Measurements from ENCODE around the gene OGFOD1.

Gene OGFOD1

DNA sequence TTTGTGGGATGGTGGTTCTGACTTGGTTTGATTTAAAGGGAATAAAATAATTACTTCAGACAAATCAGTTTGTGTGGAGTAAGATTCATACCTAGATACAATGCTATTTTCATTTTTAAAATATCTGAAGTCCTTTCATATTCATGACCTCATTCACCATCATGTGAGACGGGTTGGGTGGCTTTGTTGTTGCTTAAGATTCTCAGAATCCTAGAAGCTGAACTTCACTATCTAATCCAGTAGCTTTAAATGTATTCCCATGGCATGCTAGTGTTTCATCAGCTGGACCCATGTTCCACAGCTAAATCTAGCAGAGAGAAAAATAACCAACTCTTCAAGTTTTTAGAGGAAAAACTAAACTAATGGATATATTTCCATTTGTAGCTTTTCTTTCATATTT lies 23.3 kb upstream of the OGFOD1 start:
- no peak for DNase-seq

GRCh38 chr16:56436258-56436657 lies 15.1 kb upstream of the OGFOD1 start:
- DNase-seq: no peak

DNA sequence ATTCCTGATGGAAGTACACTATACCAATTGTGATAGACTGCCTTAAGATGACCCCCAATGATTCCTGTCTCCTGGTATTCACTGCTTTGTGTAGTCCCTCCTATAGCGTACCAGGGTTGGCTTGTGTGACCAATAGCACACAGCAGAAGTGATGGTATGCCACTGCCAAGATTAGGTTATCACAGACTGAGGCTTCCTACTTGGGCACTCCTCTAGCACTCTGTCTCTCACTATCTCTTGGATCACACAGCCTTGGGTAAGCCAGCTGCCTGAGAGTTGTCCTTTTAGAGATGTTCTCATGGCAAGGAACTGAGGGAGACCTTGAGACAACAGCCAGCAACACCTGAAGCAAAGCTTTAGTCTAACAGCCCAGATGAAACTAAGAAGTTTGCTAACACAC lies 13.3 kb upstream of the OGFOD1 start:
- DNase-seq: peak; percentile 64

DNA sequence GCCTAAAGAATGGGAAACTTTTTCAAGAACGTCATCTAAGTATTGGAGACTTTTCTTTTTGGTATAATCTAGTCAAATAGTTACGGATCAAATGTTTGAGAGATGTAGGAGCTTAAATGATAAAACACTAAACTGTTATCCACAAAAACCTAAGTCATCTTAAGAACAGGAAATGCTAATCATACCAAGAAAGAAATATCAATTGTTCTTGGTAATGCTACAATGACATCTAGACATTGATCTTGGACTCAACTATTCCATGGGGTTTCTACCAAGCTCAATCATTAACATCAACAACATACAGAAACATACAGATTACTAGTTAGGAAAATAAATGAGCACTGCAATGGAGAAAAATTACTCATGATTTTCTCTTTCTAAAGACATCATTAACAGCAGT lies 4.1 kb upstream of the OGFOD1 start:
- no peak for DNase-seq

GRCh38 chr16:56448005-56448404 lies 3.3 kb upstream of the OGFOD1 start:
- no peak for DNase-seq

- peak; percentile 29 for DNase-seq
Measured at GRCh38 chr16:56450275-56450985, 924 bp upstream of the OGFOD1 start.

DNA sequence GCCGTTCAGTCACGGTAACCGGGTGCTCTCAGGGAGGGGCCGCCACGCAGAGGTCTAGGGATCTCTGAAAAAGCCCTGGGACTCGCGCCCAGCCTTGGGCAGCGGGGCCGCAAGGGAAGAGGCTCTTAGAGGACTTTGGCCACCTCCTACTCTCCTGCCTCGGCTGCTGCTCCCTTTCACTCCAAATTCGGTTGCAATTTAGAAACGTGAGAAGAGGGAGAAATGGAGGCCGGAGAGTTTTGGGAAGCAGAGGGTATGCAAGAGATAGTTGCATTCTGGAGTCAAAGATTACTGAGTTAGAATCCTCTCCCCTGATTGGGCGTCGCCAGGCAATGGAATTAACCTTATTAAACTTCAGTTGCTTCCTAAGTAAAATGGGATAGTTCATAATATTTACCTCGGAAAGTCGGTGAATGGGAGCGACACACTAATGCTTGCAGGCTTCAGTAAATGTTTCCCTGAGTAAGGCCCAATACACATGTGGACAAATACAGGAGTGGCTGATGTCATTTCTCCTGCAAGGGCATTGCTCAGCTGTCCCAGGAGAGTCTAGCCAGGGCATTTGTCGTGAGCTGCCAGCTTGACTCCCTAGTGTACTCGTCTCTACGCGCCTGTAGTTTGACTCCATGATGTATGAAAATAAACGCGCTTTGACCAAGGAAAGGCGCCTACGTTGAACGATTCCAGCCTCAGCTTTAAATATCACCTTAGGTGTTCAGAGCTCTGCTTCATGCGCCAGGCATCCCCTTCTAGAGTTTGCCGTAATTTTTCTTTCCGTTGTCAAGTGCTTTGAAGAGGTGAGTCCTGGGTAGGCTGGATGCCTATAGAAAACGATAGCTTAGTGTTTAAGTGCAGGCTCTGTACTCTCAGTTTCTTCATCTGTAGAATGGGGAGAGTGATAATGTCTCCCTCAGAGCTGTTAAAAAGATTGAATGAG lies 667 bp downstream of the OGFOD1 start:
- DNase-seq: peak; percentile 50

DNA sequence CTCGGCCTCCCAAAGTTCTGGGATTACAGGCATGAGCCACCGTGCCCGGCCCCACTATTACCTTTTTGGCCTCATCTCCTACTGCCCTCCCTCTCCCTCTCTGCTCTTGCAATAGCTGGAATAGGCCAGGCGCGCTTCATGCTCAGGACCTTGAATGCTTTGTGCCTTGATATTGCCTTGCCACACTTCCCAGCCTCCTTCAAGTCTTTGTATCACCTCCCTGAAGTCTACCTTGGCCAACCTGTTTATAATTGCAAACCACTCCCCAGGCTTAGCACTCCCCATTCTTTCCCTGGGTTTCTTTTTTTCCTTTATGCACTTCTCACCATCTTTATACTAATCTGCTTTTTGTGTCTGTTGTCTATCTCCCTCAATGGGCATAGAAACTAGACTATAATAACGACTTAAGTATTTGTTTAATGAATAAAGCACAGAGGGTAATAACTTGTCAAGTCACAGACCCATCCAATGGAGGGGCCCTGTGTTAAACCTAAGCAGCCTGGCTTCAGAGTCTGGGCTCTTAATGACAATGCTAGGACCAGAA lies 6.6 kb downstream of the OGFOD1 start:
- no peak for DNase-seq

DNA sequence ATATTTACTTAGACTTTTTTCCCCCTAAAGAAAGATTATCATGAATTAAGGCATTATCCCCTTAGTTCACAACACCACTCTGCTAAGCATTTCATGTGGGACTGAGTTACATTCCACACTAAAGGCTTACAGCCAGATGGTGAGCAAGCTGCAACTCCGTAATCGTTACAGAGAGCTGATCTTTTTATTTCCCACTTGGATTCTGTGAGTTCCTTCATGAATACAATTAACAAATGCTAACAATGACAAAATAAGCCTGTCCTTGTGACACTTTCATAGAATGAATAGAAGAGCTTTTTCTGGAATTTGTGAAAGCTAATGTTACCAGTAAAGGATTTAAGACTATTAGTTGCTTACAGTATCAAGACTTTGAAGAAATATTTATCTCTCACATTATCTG lies 8.7 kb downstream of the OGFOD1 start:
- no peak for DNase-seq

DNA sequence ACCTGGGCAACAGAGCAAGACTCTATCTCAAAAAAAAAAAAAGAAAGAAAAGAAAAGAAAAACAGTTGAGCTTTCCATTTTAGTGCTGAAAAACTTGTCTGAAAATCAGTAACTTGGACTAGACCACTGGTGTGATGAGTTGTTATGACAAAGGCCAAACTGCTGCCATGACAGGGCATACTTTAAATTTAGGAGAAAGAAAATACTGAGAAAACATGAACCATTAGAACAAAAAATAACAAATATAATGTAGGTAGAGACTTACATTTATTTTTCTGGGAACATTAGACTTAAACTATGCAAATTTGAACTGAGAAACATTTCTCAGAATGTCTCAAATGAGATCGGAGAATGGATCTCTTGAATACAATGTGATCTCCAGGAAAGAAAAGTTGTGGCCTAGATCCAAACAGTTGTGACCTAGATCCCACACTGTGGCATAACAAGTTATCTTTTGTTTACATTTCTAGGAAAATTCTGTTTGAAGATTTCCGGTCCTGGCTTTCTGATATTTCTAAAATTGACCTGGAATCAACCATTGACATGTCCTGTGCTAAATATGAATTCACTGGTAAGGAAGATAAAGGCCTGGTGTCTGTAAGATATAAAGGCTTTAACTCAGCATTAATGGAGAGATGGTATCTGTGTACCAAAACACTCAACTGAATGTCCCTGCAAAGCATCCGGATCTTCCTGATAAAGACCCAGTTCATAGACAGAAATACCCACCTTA lies 10.9 kb downstream of the OGFOD1 start:
- peak; percentile 49 for DNase-seq

- DNase-seq: no peak
Measured at GRCh38 chr16:56463153-56463552, 11.8 kb downstream of the OGFOD1 start.

DNA sequence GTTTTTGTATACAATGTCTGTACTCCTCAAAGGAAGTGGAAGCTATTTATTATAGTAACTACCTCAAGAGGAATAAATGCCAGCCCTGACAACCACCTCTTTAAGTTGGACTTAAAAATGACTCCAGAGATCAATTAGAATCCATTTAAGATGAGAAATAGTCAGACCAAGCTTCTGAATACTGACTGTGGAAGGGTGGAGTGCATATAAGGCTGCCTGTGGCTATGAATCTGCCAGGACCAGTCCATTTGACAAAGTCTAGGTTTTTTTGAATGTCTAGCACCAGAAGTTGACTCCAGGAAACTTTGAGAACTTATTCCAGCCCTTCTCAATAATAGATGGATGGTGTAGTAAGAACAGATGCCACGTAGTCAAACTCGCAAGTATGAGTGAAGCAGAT lies 15.0 kb downstream of the OGFOD1 start:
- DNase-seq: no peak

DNA sequence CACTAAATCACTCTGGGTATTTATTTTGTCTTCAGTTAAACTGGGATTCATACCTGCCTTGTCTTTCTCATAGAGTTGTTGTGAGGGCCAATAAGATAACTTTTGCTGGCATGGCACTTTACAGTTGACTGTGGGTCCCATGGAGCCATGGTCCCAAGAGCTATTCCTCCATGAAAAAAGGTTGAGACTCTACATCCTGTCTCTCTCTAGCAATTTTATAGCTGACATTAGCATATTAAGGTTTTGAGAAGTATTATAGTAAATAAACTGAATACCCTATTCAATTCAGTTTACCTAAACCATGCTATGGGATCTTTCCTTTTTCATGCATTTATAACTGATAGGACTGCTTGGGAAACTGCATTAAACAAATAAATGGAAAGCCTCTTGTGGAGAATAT lies 17.4 kb downstream of the OGFOD1 start:
- DNase-seq: no peak

GRCh38 chr16:56469748-56470147 lies 18.4 kb downstream of the OGFOD1 start:
- no peak for DNase-seq

- DNase-seq: no peak
Measured at GRCh38 chr16:56470232-56470631, 18.9 kb downstream of the OGFOD1 start.

- DNase-seq: no peak
Measured at GRCh38 chr16:56470666-56471065, 19.3 kb downstream of the OGFOD1 start.

DNA sequence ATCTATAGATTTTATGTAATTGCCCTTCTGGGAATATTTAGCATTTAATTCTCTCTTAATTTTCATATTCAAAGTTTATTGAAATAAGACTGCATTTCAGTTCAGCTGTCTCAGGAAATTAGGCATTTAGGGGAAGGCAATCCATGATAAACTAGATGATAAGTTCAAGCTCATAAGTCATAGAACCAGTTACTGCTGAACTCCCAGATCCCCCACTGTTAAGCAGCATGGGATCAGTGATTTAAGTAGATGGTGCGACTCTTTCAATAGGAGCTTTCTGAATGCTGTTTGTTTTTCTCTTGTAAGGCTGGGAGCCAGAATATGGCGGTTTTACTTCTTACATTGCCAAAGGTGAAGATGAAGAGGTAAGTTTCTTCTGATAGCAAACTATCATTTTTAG lies 23.8 kb downstream of the OGFOD1 start:
- DNase-seq: no peak

DNA sequence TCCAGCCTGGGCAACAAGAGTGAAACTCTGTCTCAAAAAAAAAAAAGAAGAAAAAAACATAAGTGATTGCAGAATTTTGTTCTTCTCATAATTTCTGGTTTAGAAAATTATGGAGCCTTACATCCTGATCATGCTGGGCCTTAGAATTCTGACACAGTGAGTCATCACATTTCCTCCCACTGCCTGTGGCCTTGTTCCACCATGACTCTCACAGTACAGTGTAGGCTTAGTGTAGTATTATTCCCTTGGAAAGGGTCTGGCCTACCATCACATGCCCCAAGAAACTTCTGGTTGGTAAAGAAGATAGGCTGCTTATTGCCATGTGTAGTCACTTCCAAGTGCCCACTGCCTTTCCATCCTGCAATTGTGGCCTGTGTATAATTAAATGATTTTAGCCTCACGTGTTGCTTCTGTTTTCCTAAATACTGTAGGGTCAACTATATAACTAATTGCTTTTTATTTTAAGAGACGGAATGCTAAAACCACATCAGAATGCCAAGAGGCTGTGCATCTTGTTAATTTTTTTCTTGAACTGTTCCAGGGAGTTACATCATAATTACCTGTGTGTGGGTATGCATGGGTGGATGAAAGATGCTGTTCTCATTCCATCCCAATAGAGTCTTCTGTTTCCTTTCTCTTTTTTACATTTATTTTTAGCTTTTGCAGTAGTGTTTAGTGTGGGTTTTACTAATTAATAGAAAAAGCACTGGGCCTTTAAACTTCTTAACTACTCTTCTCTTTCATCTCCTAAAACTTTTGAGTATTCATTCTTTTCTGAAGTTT lies 25.9 kb downstream of the OGFOD1 start:
- peak; percentile 22 for DNase-seq

DNA sequence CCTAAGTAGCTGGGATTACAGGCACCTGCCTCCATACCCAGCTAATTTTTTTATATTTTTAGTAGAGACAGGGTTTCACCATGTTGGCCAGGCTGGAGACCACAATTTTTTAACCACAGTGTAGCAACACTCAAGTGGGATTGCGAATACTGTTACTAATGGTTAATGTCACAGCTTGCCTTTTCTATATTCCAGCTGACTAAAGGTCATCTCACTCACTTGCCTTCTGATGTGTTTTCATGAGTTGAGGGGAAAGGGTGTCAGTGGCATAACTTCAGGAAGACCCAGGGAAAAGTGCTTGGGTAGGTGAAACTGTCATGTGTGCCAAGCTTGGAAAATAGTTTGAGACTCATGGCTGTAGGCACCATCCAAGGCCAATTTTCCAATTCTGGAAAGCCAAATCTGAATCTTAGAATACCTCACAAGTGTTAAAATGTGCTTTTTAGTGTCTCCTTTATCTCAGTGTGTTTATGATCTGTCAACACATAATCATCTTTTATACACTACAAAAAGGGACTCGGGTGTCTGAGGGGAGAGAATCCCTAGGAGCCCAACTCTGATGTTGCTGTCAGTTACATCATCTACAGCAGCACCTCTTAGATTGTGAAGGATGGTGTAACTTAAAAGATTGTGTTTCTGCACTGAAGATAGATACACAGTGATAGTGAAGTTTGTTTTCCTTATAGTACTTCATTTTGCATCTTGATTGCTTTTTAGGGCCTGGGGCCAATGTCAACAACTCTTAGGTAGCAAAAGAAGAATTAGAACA lies 27.1 kb downstream of the OGFOD1 start:
- DNase-seq: peak; percentile 51

GRCh38 chr16:56479469-56479868 lies 28.1 kb downstream of the OGFOD1 start:
- DNase-seq: no peak

- DNase-seq: no peak
Measured at GRCh38 chr16:56480776-56481467, 29.6 kb downstream of the OGFOD1 start.
